ENCODE results near the gene RASSF3.
A peak's percentile ranks its signal among the peaks of the same experiment; 100 is the strongest.

RASSF3 gene

DNA sequence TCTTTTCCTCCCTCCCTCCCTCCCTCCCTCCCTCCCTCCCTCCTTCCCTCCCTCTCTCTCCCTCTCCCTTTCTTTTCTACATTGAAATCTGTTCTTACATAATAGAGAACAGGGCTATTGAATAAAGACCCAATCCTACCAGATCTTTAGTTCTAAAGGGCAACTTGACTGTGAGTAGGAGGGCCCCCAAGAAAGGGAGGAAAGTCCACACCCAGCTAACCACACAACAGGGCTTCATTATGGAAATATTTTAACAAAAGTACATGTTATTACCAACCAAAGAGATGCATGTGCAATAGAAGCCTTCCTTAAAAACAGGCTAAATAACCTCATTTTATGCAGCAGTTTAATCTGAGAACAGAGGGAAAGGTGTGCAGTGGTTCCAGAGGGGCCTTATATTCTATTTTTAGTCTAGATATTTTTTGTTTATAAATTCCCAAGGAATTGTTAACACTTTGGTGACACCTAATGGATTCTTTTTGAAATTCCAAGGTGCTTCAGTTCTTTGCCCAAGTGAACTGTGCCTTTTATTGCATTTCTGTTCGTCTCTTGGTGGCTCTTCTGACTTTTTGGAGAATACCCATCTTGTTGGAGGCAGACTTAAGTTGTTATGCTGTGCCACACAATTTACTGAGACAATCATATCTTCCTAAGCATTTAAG lies 85.9 kb downstream of the RASSF3 start:
- TF ChIP-seq, protein P1, sequence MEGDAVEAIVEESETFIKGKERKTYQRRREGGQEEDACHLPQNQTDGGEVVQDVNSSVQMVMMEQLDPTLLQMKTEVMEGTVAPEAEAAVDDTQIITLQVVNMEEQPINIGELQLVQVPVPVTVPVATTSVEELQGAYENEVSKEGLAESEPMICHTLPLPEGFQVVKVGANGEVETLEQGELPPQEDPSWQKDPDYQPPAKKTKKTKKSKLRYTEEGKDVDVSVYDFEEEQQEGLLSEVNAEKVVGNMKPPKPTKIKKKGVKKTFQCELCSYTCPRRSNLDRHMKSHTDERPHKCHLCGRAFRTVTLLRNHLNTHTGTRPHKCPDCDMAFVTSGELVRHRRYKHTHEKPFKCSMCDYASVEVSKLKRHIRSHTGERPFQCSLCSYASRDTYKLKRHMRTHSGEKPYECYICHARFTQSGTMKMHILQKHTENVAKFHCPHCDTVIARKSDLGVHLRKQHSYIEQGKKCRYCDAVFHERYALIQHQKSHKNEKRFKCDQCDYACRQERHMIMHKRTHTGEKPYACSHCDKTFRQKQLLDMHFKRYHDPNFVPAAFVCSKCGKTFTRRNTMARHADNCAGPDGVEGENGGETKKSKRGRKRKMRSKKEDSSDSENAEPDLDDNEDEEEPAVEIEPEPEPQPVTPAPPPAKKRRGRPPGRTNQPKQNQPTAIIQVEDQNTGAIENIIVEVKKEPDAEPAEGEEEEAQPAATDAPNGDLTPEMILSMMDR (IDR thresholded peaks at IDR 0.05): peak; percentile 62

DNA sequence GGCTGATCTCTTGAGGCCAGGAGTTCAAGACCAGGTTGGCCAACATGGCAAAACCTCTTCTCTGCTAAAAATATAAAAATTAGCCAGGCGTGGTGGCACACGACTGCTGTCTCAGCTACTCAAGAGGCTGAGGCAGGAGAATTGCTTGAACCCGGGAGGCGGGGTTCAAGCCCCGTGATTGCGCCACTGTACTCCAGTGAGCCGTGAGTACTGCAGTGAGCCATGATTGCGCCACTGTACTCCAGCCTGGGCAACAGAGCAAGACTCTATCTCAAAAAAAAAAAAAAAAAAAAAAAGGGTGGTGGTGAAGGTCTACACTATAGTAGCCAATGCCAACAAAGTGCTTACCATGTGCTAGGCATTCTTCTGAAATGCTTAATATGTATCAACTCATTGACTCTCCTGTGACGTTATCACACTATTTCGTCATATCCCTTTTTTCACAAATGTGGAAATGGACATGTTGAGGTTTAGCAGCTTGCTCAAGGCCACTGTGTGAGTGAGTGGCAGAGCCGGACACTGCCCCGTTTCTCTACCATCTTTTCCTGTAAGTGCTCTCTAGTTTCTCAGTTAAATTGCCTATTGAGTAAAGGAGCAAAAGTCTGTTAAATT lies 89.3 kb downstream of the RASSF3 start:
- TF ChIP-seq, protein P1 (IDR thresholded peaks at IDR 0.05): no peak

DNA sequence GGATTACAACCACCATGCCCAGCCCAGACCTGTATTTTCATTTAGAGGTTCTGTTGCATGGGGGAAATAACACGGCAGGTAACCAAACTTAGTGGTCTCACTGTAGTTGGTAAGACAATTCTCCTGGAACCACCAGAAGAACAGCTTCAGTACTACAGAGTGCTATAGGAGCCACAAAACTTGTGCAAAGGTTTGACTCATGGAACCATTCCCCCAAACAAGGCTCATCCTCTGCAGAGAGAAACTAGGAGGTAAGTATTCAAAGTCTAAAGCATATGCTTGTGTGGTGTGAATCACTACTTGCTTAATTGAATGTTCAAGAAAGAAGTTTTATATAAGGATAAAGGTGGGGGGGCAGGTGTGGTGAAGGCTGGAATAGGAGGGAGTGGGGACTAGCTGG lies 90.2 kb downstream of the RASSF3 start:
- TF ChIP-seq, protein P1 (IDR thresholded peaks at IDR 0.05): no peak

DNA sequence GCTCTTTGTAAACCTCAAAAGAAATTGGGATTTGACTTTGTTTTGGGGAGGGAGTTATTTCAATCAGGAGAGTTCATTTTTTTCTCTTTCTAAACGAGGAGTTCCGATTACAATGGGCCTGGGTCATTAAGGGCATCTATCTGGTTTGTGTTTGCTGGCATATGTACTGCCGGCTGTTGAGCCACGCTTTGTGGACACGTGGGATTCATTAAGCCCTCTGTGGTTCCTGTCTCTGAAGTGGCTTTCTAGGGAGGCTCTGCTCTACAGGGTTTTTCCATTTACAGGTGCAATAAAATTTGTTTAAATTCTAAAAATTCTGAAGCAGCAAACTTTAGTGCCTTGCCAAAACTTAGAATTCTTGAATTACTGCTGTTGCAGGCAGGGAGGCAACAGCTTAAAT lies 91.0 kb downstream of the RASSF3 start:
- TF ChIP-seq, protein P1 (IDR thresholded peaks at IDR 0.05): no peak

DNA sequence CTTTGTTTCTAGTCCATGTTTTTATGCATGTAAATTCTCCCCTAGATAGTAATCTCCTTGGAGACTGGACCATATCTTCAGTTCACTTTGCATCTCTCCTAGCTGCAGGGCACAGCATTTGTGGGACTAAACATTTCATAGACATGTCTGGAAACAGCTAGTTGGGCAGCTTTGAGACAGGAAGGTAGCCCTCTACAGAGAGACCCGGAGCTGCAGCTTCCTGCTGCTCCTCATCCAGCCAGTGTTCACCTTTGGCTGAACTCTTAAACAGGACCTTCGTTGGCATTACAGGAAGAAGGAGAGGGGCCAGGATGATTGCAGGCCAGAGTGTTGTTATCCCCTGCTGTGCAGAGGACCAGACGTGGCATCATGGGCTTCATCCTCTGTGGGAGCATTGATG lies 96.0 kb downstream of the RASSF3 start:
- TF ChIP-seq, protein P1 (IDR thresholded peaks at IDR 0.05): no peak

DNA sequence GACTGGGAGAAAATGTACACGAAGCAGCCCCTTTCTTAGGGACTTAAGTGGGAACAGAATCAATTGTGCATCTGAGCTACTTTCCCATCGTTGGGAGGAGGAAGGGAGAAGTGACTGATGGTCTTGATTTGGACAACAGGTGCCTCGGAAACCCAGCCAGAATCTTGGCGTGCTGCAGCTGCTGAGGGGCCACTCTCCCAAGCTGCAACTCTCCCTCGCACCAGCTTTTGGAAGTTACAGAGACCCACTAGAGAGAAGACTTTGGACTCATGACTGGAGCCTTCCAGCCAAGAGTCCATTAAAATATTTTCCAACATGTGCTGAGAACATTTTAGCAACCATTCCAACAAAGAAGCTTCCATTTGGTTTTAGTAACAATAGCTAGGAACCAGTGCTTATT lies 96.6 kb downstream of the RASSF3 start:
- TF ChIP-seq, protein P1 (IDR thresholded peaks at IDR 0.05): no peak

DNA sequence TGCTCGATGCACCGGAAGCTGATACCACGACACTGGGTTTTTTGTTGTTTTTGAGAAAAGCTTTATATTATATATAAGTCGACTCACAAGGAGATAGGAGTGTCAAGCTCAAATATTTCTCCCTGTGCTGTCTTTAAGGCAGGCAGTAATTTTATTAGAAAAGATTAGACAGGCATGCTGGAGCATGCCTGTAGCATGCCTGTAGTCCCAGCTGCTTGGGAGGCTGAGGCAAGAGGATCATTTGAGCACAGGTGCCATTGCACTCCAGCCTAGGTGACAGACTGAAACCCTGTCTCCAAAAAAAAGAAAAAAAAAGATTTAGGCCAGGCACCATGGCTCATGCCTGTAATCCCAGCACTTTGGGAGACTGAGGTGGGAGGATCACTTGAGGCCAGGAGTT lies 97.1 kb downstream of the RASSF3 start:
- TF ChIP-seq, protein P1 (IDR thresholded peaks at IDR 0.05): no peak
